Breast epithelium (tissue), 3 donors: ENCODE measurements around the gene RBBP8NL.

Experiments used
- POLR2A ChIP-seq: fragments of 450-650 bp; IDR thresholded peaks from one replicate; pipeline ENCODE4 v1.6.1; 2016; ENCODE audit warnings: antibody characterized with exemption, mild to moderate bottlenecking, moderate library complexity
- POLR2AphosphoS5 ChIP-seq, 3 donors: sonication (generic); formaldehyde crosslinking; IDR thresholded peaks; one replicate each; pipeline ENCODE4 v1.6.1; 2017; ENCODE audit warnings: antibody characterized with exemption in 3 of 3
- TF ChIP-seq, protein P1 (sequence below), 3 donors: fragments of 450-650 bp; IDR thresholded peaks; one replicate each; pipeline ENCODE4 v1.5.1; 2016 to 2017; ENCODE audit warnings: antibody characterized with exemption in 3 of 3, mild to moderate bottlenecking in 3 of 3, moderate library complexity in 3 of 3

GRCh38 chr20:62430311-62430853, 3.0 kb upstream of the RBBP8NL start:
- TF ChIP-seq, protein P1, sequence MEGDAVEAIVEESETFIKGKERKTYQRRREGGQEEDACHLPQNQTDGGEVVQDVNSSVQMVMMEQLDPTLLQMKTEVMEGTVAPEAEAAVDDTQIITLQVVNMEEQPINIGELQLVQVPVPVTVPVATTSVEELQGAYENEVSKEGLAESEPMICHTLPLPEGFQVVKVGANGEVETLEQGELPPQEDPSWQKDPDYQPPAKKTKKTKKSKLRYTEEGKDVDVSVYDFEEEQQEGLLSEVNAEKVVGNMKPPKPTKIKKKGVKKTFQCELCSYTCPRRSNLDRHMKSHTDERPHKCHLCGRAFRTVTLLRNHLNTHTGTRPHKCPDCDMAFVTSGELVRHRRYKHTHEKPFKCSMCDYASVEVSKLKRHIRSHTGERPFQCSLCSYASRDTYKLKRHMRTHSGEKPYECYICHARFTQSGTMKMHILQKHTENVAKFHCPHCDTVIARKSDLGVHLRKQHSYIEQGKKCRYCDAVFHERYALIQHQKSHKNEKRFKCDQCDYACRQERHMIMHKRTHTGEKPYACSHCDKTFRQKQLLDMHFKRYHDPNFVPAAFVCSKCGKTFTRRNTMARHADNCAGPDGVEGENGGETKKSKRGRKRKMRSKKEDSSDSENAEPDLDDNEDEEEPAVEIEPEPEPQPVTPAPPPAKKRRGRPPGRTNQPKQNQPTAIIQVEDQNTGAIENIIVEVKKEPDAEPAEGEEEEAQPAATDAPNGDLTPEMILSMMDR (IDR thresholded peaks at IDR 0.05), result no peak
- TF ChIP-seq POLR2AphosphoS5 (IDR thresholded peaks at IDR 0.05) (no peak), POLR2A (no peak)
